ENCODE data around the gene GARIN1A.
"Not testable (repeated sequence)": the region's sequence is repeated elsewhere in the genome, so short reads cannot be mapped to it uniquely, and the experiment has no call there.

Gene GARIN1A

DNA sequence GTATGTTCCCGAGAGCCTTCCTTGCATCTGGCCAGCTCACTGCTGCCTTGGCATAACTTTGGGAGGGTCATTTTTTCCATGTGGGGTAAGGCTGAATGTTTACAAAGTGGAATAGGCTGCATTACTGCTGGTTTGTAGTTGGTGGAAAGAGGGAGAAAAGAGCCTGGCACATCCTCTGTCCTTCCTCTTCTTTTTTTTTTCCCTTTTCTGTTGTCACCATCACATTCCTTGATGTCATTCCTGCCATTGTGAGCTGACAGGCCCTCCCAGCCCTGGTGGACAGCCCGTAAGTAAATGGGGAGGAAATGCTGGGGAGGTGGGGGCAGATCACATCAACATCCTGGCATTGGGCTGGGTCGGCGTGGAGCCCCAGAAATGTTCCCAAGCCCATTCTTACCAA, at the start of gene GARIN1A:
GARIN1A (plus strand) TSS at position 301 of the 400 bp plus-strand sequence. CDS start 106 bp downstream, outside the sequence.
- no peak within 1 kb of the TSS for H3K4me3 ChIP-seq (ENCODE audit: low read length in 2 of 2)
- H3K27ac ChIP-seq (ENCODE audit: low read depth in 2 of 2, low read length in 2 of 2) = no peak within 1 kb of the TSS
- no peaks in the 10 kb centered on the region for H3K9me3 ChIP-seq (ENCODE audit: control insufficient read depth in 2 of 2, low read length in 2 of 2)
- H3K27me3 ChIP-seq (ENCODE audit: control insufficient read depth in 2 of 2, insufficient read depth in 2 of 2, low read length in 2 of 2) = no peaks in the 10 kb centered on the region
- H3K4me1 ChIP-seq (ENCODE audit: control insufficient read depth in 2 of 2, insufficient read depth in 2 of 2, low read length in 2 of 2) = no peaks in the 10 kb centered on the region
- H3K9ac ChIP-seq (ENCODE audit: low read depth in 1 of 2, low read length in 2 of 2) = no peak within 1 kb of the TSS
- no peaks in the 10 kb centered on the region for H3K36me3 ChIP-seq (ENCODE audit: control insufficient read depth in 2 of 2, insufficient read depth in 2 of 2, low read length in 2 of 2)

DNA sequence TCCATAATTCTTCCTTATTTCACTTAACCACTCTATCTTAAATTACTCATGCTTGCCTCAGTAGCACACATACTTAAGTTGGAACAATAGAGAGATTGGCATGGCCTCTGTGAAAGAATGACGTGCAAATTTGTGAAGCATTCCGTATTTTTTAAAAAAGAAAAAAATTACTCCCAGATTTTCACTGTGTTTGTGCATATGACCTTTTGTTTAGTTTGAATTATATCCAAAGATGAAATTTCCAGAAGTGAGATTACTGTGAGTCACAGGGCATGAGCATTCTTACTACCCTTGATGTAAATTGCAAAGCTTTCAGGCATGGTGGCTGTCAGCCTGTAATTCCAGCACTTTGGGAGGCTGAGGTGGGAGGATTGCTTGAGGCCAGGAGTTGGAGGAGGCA, 45.0 kb upstream of the GARIN1A start:
- not testable (repeated sequence) for H3K27me3 ChIP-seq (ENCODE audit: control insufficient read depth in 2 of 2, insufficient read depth in 2 of 2, low read length in 2 of 2); H3K9me3 ChIP-seq (ENCODE audit: control insufficient read depth in 2 of 2, low read length in 2 of 2); H3K9ac ChIP-seq (ENCODE audit: low read depth in 1 of 2, low read length in 2 of 2); H3K4me3 ChIP-seq (ENCODE audit: low read length in 2 of 2); H3K27ac ChIP-seq (ENCODE audit: low read depth in 2 of 2, low read length in 2 of 2); H3K4me1 ChIP-seq (ENCODE audit: control insufficient read depth in 2 of 2, insufficient read depth in 2 of 2, low read length in 2 of 2)
- peaks cover 6 to 16% of the 10 kb centered on the region in 2 donors for H3K36me3 ChIP-seq (ENCODE audit: control insufficient read depth in 2 of 2, insufficient read depth in 2 of 2, low read length in 2 of 2)

DNA sequence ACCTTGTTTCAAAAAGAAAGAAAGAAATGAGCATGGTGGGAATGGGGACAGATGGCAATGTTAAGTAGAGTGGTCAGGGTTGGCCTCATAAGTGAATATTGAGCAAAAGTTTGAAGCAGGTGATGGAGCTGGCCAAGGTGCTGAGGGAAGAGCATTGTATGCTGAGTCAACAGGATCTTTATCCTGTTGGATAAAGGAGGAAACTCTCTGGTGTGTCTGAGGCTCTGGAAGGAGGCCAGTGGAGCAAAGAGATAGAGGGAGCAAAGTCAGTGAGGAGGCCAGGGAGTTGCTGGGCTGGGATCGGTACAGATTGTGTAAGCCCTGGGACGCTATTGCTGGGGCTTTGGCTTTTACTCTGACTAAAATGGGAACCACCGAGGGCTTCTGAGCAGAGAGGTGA, 38.2 kb upstream of the GARIN1A start:
- H3K27me3 ChIP-seq (ENCODE audit: control insufficient read depth in 2 of 2, insufficient read depth in 2 of 2, low read length in 2 of 2); H3K27ac ChIP-seq (ENCODE audit: low read depth in 2 of 2, low read length in 2 of 2); H3K4me3 ChIP-seq (ENCODE audit: low read length in 2 of 2); H3K9ac ChIP-seq (ENCODE audit: low read depth in 1 of 2, low read length in 2 of 2); H3K4me1 ChIP-seq (ENCODE audit: control insufficient read depth in 2 of 2, insufficient read depth in 2 of 2, low read length in 2 of 2); H3K9me3 ChIP-seq (ENCODE audit: control insufficient read depth in 2 of 2, low read length in 2 of 2): not testable (repeated sequence)
- H3K36me3 ChIP-seq (ENCODE audit: control insufficient read depth in 2 of 2, insufficient read depth in 2 of 2, low read length in 2 of 2) = peaks cover 7 to 21% of the 10 kb centered on the region in 2 donors

DNA sequence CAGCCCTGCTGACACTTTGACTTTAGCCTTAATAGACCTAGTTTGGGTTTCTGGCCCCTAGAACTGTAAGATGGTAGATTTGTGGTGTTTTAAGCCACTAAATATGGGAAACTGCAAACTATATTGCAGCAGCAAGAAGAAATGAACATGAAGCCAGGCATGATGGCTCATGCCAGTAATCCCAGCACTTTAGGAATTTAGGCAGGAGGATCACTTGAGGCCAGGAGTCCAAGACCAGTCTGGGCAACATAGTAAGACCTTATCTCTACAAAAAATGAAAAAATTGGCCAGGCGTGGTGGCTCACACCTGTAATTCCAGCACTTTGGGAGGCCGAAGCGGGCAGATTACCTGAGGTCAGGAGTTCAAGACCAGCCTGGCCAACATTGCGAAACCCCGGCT, 26.9 kb upstream of the GARIN1A start:
- not testable (repeated sequence) for H3K4me1 ChIP-seq (ENCODE audit: control insufficient read depth in 2 of 2, insufficient read depth in 2 of 2, low read length in 2 of 2); H3K9ac ChIP-seq (ENCODE audit: low read depth in 1 of 2, low read length in 2 of 2); H3K27me3 ChIP-seq (ENCODE audit: control insufficient read depth in 2 of 2, insufficient read depth in 2 of 2, low read length in 2 of 2); H3K27ac ChIP-seq (ENCODE audit: low read depth in 2 of 2, low read length in 2 of 2); H3K9me3 ChIP-seq (ENCODE audit: control insufficient read depth in 2 of 2, low read length in 2 of 2); H3K4me3 ChIP-seq (ENCODE audit: low read length in 2 of 2)
- H3K36me3 ChIP-seq (ENCODE audit: control insufficient read depth in 2 of 2, insufficient read depth in 2 of 2, low read length in 2 of 2) = peaks cover 3 to 18% of the 10 kb centered on the region in 2 donors

DNA sequence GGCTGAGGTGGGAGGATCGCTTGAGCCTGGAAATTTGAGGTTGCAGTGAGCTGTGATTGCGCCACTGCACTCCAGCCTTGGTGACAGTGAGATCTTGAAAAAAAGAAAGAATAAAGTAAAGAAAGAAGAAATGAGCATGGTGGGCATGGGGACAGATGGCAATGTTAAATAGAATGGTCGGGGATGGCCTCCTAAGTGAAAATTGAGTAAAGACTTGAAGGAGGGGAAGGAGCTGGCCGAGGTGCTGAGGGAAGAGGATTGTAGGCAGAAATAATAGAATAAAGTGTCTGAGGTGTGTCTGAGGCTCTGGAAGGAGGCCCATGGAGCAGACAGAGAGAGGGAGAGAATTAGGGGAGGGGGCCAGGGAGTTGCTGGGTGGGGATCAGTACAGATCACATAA, 26.2 kb upstream of the GARIN1A start:
- not testable (repeated sequence) for H3K9me3 ChIP-seq (ENCODE audit: control insufficient read depth in 2 of 2, low read length in 2 of 2); H3K4me1 ChIP-seq (ENCODE audit: control insufficient read depth in 2 of 2, insufficient read depth in 2 of 2, low read length in 2 of 2); H3K27ac ChIP-seq (ENCODE audit: low read depth in 2 of 2, low read length in 2 of 2); H3K27me3 ChIP-seq (ENCODE audit: control insufficient read depth in 2 of 2, insufficient read depth in 2 of 2, low read length in 2 of 2); H3K4me3 ChIP-seq (ENCODE audit: low read length in 2 of 2); H3K9ac ChIP-seq (ENCODE audit: low read depth in 1 of 2, low read length in 2 of 2)
- H3K36me3 ChIP-seq (ENCODE audit: control insufficient read depth in 2 of 2, insufficient read depth in 2 of 2, low read length in 2 of 2) = peaks cover 3 to 20% of the 10 kb centered on the region in 2 donors

DNA sequence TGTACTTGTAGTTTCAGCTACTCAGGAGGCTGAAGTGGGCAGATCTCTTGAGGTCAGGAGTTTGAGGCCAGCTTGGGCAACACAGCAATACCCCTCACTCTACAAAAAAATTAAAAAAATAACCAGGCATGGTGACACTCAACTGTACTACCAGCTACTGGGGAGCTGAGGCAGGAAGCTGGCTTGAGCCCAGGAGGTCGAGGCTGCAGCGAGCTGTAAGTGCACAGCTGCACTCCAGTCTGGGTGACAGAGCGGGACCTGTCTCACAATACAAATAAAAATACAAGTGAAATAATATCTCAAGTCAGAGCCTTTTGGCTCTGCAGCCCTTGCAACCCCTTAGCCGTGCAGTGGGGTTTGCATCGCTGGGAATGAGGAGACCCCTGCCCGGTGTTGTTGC, 25.2 kb upstream of the GARIN1A start:
- not testable (repeated sequence) for H3K27me3 ChIP-seq (ENCODE audit: control insufficient read depth in 2 of 2, insufficient read depth in 2 of 2, low read length in 2 of 2); H3K9me3 ChIP-seq (ENCODE audit: control insufficient read depth in 2 of 2, low read length in 2 of 2); H3K4me3 ChIP-seq (ENCODE audit: low read length in 2 of 2); H3K9ac ChIP-seq (ENCODE audit: low read depth in 1 of 2, low read length in 2 of 2); H3K4me1 ChIP-seq (ENCODE audit: control insufficient read depth in 2 of 2, insufficient read depth in 2 of 2, low read length in 2 of 2); H3K27ac ChIP-seq (ENCODE audit: low read depth in 2 of 2, low read length in 2 of 2)
- peaks cover 3 to 16% of the 10 kb centered on the region in 2 donors for H3K36me3 ChIP-seq (ENCODE audit: control insufficient read depth in 2 of 2, insufficient read depth in 2 of 2, low read length in 2 of 2)

DNA sequence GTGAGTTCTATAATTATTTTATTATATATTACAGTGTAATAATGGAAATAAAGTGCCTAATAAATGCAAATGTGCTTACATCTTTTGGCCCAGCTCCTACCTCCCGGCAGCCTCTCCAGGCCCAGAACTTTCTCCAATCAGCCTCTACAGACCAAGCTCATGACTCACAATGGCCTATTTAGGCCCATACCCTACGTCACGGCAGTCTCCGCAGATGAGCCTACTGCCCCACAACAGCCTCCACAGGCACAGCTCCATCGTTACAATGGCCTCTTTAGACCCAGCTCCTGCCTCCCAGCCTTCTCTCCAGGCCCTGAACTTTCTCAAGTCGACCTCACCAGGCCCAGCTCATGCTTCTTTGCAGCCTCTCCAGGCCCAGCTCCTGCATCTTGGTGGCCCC, 21.0 kb upstream of the GARIN1A start:
- not testable (repeated sequence) for H3K9ac ChIP-seq (ENCODE audit: low read depth in 1 of 2, low read length in 2 of 2); H3K4me1 ChIP-seq (ENCODE audit: control insufficient read depth in 2 of 2, insufficient read depth in 2 of 2, low read length in 2 of 2); H3K27me3 ChIP-seq (ENCODE audit: control insufficient read depth in 2 of 2, insufficient read depth in 2 of 2, low read length in 2 of 2); H3K4me3 ChIP-seq (ENCODE audit: low read length in 2 of 2); H3K9me3 ChIP-seq (ENCODE audit: control insufficient read depth in 2 of 2, low read length in 2 of 2); H3K27ac ChIP-seq (ENCODE audit: low read depth in 2 of 2, low read length in 2 of 2); H3K36me3 ChIP-seq (ENCODE audit: control insufficient read depth in 2 of 2, insufficient read depth in 2 of 2, low read length in 2 of 2)

DNA sequence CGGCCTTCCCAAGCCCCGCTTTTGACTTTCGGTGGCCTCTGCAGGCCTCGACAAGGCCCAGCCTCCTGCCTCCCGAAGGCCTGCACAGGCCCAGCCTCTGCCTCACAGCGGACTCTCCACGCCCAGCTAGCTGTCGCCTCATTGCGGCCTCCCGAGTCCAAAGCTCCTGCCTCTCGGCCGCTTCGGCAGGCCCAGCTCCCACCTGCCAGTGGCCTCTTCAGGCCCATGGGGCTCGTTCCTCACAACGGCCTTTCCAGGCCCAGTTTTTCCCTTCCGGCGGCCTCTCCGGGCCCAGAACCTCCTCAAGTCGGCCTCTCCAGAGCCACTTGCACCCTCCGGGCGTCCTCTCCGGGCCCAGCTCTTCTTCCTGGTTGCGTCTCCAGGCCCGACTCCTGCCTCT, 19.5 kb upstream of the GARIN1A start:
- H3K4me1 ChIP-seq (ENCODE audit: control insufficient read depth in 2 of 2, insufficient read depth in 2 of 2, low read length in 2 of 2); H3K9ac ChIP-seq (ENCODE audit: low read depth in 1 of 2, low read length in 2 of 2); H3K27ac ChIP-seq (ENCODE audit: low read depth in 2 of 2, low read length in 2 of 2); H3K9me3 ChIP-seq (ENCODE audit: control insufficient read depth in 2 of 2, low read length in 2 of 2); H3K27me3 ChIP-seq (ENCODE audit: control insufficient read depth in 2 of 2, insufficient read depth in 2 of 2, low read length in 2 of 2); H3K36me3 ChIP-seq (ENCODE audit: control insufficient read depth in 2 of 2, insufficient read depth in 2 of 2, low read length in 2 of 2); H3K4me3 ChIP-seq (ENCODE audit: low read length in 2 of 2): not testable (repeated sequence)

DNA sequence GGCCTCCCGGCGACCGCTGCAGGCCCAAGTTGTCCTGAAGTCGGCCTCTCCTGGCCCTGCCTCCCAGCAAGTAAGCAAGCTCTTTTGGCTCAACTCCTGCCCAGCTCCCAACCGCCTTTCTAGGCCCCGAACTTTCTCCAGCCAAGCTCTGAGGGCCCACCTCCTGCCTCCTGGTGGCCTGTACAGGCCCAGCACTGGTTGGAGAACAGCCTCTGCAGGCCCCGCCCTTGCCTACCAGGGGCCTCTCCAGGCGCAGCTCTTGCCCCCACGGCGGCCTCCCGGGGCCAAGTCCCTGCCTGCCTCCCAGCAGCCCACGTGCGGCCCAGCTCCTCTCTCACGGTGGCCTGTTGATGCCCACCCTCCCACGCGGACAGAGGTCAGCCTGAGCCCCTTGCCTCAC, 18.9 kb upstream of the GARIN1A start:
- not testable (repeated sequence) for H3K9me3 ChIP-seq (ENCODE audit: control insufficient read depth in 2 of 2, low read length in 2 of 2); H3K9ac ChIP-seq (ENCODE audit: low read depth in 1 of 2, low read length in 2 of 2); H3K27me3 ChIP-seq (ENCODE audit: control insufficient read depth in 2 of 2, insufficient read depth in 2 of 2, low read length in 2 of 2); H3K36me3 ChIP-seq (ENCODE audit: control insufficient read depth in 2 of 2, insufficient read depth in 2 of 2, low read length in 2 of 2); H3K4me1 ChIP-seq (ENCODE audit: control insufficient read depth in 2 of 2, insufficient read depth in 2 of 2, low read length in 2 of 2); H3K4me3 ChIP-seq (ENCODE audit: low read length in 2 of 2); H3K27ac ChIP-seq (ENCODE audit: low read depth in 2 of 2, low read length in 2 of 2)

DNA sequence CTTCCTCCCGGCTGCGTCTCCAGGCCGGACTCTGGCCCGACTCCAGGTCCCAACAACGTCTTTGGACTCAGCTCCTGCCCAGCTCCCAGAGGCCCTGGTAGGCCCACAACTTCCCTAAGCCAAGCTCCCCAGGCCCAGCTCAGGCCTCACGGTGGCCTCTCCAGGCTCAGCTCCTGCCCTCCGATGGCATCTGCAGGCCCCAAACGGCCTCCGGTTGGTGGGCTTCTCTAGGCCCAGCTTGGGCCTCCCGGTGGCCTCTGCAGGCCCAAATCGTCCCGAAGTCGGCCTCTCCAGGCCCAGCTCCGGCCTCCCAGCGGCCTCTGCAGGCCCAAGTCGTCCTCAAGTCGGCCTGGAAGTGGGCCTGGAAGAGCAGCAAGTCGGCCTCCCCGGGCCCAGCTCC, 18.0 kb upstream of the GARIN1A start:
- H3K9ac ChIP-seq (ENCODE audit: low read depth in 1 of 2, low read length in 2 of 2); H3K27ac ChIP-seq (ENCODE audit: low read depth in 2 of 2, low read length in 2 of 2); H3K27me3 ChIP-seq (ENCODE audit: control insufficient read depth in 2 of 2, insufficient read depth in 2 of 2, low read length in 2 of 2): not testable (repeated sequence)

DNA sequence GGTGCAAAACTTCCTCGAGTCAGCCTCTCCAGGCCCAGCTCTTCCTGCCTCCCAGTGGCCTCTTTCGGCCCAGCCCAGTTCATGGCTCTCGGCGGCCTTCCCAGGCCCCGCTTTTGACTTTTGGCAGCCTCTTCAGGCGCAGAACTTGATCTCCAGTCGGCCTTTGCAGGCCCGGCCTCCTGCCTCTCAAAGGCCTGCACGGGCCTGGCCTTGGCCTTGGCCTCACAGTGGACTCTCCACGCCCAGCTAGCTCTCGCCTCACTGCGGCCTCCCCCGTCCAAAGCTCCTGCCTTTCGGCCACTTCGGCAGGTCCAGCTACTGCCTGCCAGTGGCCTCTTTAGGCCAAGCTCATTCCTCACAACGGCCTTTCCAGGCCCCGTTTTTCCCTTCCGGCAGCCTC, 17.6 kb upstream of the GARIN1A start:
- not testable (repeated sequence) for H3K36me3 ChIP-seq (ENCODE audit: control insufficient read depth in 2 of 2, insufficient read depth in 2 of 2, low read length in 2 of 2); H3K4me1 ChIP-seq (ENCODE audit: control insufficient read depth in 2 of 2, insufficient read depth in 2 of 2, low read length in 2 of 2); H3K4me3 ChIP-seq (ENCODE audit: low read length in 2 of 2); H3K9me3 ChIP-seq (ENCODE audit: control insufficient read depth in 2 of 2, low read length in 2 of 2); H3K27ac ChIP-seq (ENCODE audit: low read depth in 2 of 2, low read length in 2 of 2); H3K27me3 ChIP-seq (ENCODE audit: control insufficient read depth in 2 of 2, insufficient read depth in 2 of 2, low read length in 2 of 2); H3K9ac ChIP-seq (ENCODE audit: low read depth in 1 of 2, low read length in 2 of 2)

More for the DNA sequence above, 18.0 kb upstream of the GARIN1A start:
- H3K4me3 ChIP-seq (ENCODE audit: low read length in 2 of 2); H3K36me3 ChIP-seq (ENCODE audit: control insufficient read depth in 2 of 2, insufficient read depth in 2 of 2, low read length in 2 of 2); H3K9me3 ChIP-seq (ENCODE audit: control insufficient read depth in 2 of 2, low read length in 2 of 2); H3K4me1 ChIP-seq (ENCODE audit: control insufficient read depth in 2 of 2, insufficient read depth in 2 of 2, low read length in 2 of 2): not testable (repeated sequence)
